CD4-positive, alpha-beta T cell (primary cell): ENCODE results near the gene SLC37A1. TPM values are rescaled to one million over a fixed set of nuclear protein-coding genes. Genes with fewer than 3 reads are reported as not detected.

ENCODE experiments used
- ATAC-seq: fragments of 200-7000 bp; cut with Tn5 transposase; one replicate; pipeline ENCODE4 v1.10.0; 2022; ENCODE audit warnings: mild to moderate bottlenecking; ENCODE audit not compliant: poor library complexity
- CTCF ChIA-PET: fragments of 350-600 bp; sonication (Branson Sonifier 250); formaldehyde crosslinking; loops from one replicate; lab custom pipeline; 2021; ENCODE audit warnings: antibody characterized with exemption, inconsistent platforms; lab: Charles Lee
- POLR2A ChIA-PET: fragments of 350-600 bp; sonication (Branson Sonifier 250); formaldehyde crosslinking; loops from one replicate; lab custom pipeline; 2021; ENCODE audit warnings: antibody characterized with exemption, inconsistent platforms; lab: Charles Lee
- DNase-seq, 14 experiments: peaks; one replicate each; pipeline ENCODE4 v3.0.0-alpha.2; 2013 to 2020; ENCODE audit warnings: mixed read lengths in 2 of 14
- H3K27ac ChIP-seq, 2 donors: one replicate each; pipeline versions ENCODE4 v1.5.1 to v1.7.0; 2013; ENCODE audit warnings: low read length in 2 of 2, low read depth in 1 of 2, mild to moderate bottlenecking in 1 of 2
- H3K27me3 ChIP-seq, 2 experiments: 1 replicate in 1 of 2; 2 replicates in 1 of 2; pipeline versions ENCODE4 v1.6.1 to v1.7.0; 2013; ENCODE audit warnings: low read length in 2 of 2, control low read depth in 1 of 2, mild to moderate bottlenecking in 1 of 2, moderate library complexity in 1 of 2; ENCODE audit not compliant: insufficient read depth in 2 of 2, control insufficient read depth in 1 of 2
- H3K36me3 ChIP-seq: one replicate; pipeline ENCODE4 v1.6.1; 2013; ENCODE audit warnings: low read length, control low read depth; ENCODE audit not compliant: insufficient read depth
- H3K4me1 ChIP-seq: one replicate; pipeline ENCODE4 v1.6.1; 2013; ENCODE audit warnings: low read length, control low read depth; ENCODE audit not compliant: insufficient read depth
- H3K4me3 ChIP-seq: one replicate; pipeline ENCODE4 v1.5.1; 2013; ENCODE audit warnings: mild to moderate bottlenecking, low read length, moderate library complexity
- H3K9me3 ChIP-seq, 2 experiments: 1 replicate in 1 of 2; 2 replicates in 1 of 2; pipeline versions ENCODE4 v1.6.1 to v1.7.0; 2013; ENCODE audit warnings: low read length in 2 of 2, mild to moderate bottlenecking in 2 of 2, control low read depth in 1 of 2, moderate library complexity in 1 of 2; ENCODE audit not compliant: control insufficient read depth in 1 of 2, insufficient read depth in 1 of 2
- H3K27ac Mint-ChIP-seq: one replicate; pipeline ENCODE4 v1.8.0; 2020; ENCODE audit warnings: mixed read lengths
- H3K27me3 Mint-ChIP-seq: one replicate; pipeline ENCODE4 v1.8.0; 2021; ENCODE audit warnings: mixed read lengths
- H3K36me3 Mint-ChIP-seq: one replicate; pipeline ENCODE4 v1.8.0; 2021; ENCODE audit warnings: low read depth, mixed read lengths
- H3K4me1 Mint-ChIP-seq: one replicate; pipeline ENCODE4 v1.8.0; 2021; ENCODE audit warnings: low read depth, mixed read lengths
- H3K4me3 Mint-ChIP-seq: one replicate; pipeline ENCODE4 v1.8.0; 2020; ENCODE audit warnings: mild to moderate bottlenecking, mixed read lengths
- H3K9me3 Mint-ChIP-seq: one replicate; pipeline ENCODE4 v1.8.0; 2020; ENCODE audit warnings: mixed read lengths
- CTCF ChIP-seq: fragments of 200-600 bp; IDR thresholded peaks from one replicate; pipeline ENCODE4 v1.8.0; 2022; ENCODE audit warnings: antibody characterized with exemption, mild to moderate bottlenecking
- intact Hi-C, 2 experiments: fragments of 100-400 bp; cut with DNase I in 1 of 2; cut with micrococcal nuclease in 1 of 2; formaldehyde crosslinking; loops; one replicate each; pipeline versions ENCODE4 v1.15.1 to v1.9.0; 2023 to 2025; cut with DNase I, micrococcal nuclease
- total RNA-seq, 174 experiments: library from RNA in 2 of 174; stranded (reverse) in 2 of 174; gene quantifications; one replicate each; pipeline ENCODE4 v1.2.3 and lab custom pipeline; 2021 to 2026

The SLC37A1 gene
- total RNA-seq, 2 experiments from 2014 or later: 16.4 to 16.7 TPM

GRCh38 chr21:42544544-42544943 is 30.9 kb downstream of the SLC37A1 start:
- Mint-ChIP-seq H3K9me3 (no peaks in the 10 kb centered on the region), H3K4me1 (no peaks in the 10 kb centered on the region), H3K36me3 (peaks cover 76% of the 10 kb centered on the region), H3K27ac (no peak overlapping the region), H3K4me3 (no peak overlapping the region), H3K27me3 (no peaks in the 10 kb centered on the region)
- peaks cover 86% of the 10 kb centered on the region for H3K36me3 ChIP-seq
- ChIA-PET POLR2A (no interaction called here), CTCF (no interaction called here)
- no peaks in the 10 kb centered on the region for H3K9me3 ChIP-seq
- DNase-seq (no peak), ATAC-seq (no peak)
- H3K4me3 ChIP-seq: no peak overlapping the region
- H3K27me3 ChIP-seq: no peaks in the 10 kb centered on the region
- no peak for TF ChIP-seq CTCF
- peaks cover 6% of the 10 kb centered on the region for H3K4me1 ChIP-seq
- intact Hi-C loops: no loop called here
- H3K27ac ChIP-seq: no peak overlapping the region

- DNase-seq: no peak
- H3K4me1 ChIP-seq: peaks cover 6% of the 10 kb centered on the region
- POLR2A ChIA-PET: no interaction called here
- H3K27me3 ChIP-seq: no peaks in the 10 kb centered on the region
- no peak overlapping the region for H3K27ac Mint-ChIP-seq
- H3K27ac ChIP-seq: no peak overlapping the region
- ATAC-seq: no peak
- no peaks in the 10 kb centered on the region for H3K9me3 ChIP-seq
- intact Hi-C loops: loop anchor here in 1 of 2 experiments (1.0 kb wide), 1 partner anchor 13 kb away; no protein-coding TSS in a partner anchor
- TF ChIP-seq CTCF: no peak
- no peaks in the 10 kb centered on the region for H3K27me3 Mint-ChIP-seq
- no peak overlapping the region for H3K4me3 ChIP-seq
- peaks cover 80% of the 10 kb centered on the region for H3K36me3 ChIP-seq
- H3K4me3 Mint-ChIP-seq: no peak overlapping the region
- CTCF ChIA-PET: no interaction called here
- no peaks in the 10 kb centered on the region for H3K9me3 Mint-ChIP-seq
- H3K36me3 Mint-ChIP-seq: peaks cover 75% of the 10 kb centered on the region
- no peaks in the 10 kb centered on the region for H3K4me1 Mint-ChIP-seq
Observed at GRCh38 chr21:42545317-42545716, 31.7 kb downstream of the SLC37A1 start.

GRCh38 chr21:42545745-42546144 is 32.1 kb downstream of the SLC37A1 start:
- no peak for DNase-seq
- POLR2A ChIA-PET: no interaction called here
- intact Hi-C loops: loop anchor here in 1 of 2 experiments (1.0 kb wide), 1 partner anchor 13 kb away; no protein-coding TSS in a partner anchor
- Histone ChIP-seq H3K4me1 (peaks cover 6% of the 10 kb centered on the region), H3K4me3 (no peak overlapping the region), H3K36me3 (peaks cover 76% of the 10 kb centered on the region), H3K9me3 (no peaks in the 10 kb centered on the region), H3K27me3 (no peaks in the 10 kb centered on the region), H3K27ac (no peak overlapping the region)
- no peak for ATAC-seq
- Mint-ChIP-seq H3K36me3 (peaks cover 74% of the 10 kb centered on the region), H3K27me3 (no peaks in the 10 kb centered on the region), H3K9me3 (no peaks in the 10 kb centered on the region), H3K27ac (no peak overlapping the region), H3K4me1 (no peaks in the 10 kb centered on the region), H3K4me3 (no peak overlapping the region)
- CTCF ChIA-PET: no interaction called here
- TF ChIP-seq CTCF: no peak
